ENCODE data around the gene THSD4.

THSD4 gene

DNA sequence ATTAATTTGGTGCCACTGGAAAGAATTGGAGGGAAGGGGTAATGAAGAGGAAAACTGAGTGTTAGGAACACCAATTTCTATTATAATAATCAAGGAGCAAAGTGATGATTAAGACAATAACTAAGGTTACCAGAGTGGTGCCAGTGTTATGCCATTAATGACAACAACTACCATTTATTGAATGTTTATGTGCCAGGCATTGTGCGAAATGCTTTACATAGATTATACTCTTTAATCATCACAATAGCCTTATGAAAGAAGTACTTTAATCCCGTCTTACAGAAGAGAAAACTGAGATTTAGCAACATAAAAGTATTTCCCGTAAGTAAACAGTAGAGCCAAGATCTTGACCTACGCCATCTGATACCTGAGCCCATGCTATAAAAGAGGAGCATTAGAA lies 507.8 kb downstream of the THSD4 start:
- in situ Hi-C loops (cut with MboI; ENCODE audit: low pct_unique_long_range_greater_than_20kb, low sequenced_read_pairs), result no loop called here
- no peak for DNase-seq

GRCh38 chr15:71626596-71627088 lies 511.4 kb downstream of the THSD4 start:
- DNase-seq, result no peak
- in situ Hi-C loops (cut with MboI; ENCODE audit: low pct_unique_long_range_greater_than_20kb, low sequenced_read_pairs), result no loop called here

GRCh38 chr15:71627188-71627587 lies 511.9 kb downstream of the THSD4 start:
- DNase-seq, result no peak
- in situ Hi-C loops (cut with MboI; ENCODE audit: low pct_unique_long_range_greater_than_20kb, low sequenced_read_pairs), result no loop called here

- DNase-seq, result no peak
- in situ Hi-C loops (cut with MboI; ENCODE audit: low pct_unique_long_range_greater_than_20kb, low sequenced_read_pairs), result no loop called here
Measured at GRCh38 chr15:71627604-71628003, 512.3 kb downstream of the THSD4 start.

DNA sequence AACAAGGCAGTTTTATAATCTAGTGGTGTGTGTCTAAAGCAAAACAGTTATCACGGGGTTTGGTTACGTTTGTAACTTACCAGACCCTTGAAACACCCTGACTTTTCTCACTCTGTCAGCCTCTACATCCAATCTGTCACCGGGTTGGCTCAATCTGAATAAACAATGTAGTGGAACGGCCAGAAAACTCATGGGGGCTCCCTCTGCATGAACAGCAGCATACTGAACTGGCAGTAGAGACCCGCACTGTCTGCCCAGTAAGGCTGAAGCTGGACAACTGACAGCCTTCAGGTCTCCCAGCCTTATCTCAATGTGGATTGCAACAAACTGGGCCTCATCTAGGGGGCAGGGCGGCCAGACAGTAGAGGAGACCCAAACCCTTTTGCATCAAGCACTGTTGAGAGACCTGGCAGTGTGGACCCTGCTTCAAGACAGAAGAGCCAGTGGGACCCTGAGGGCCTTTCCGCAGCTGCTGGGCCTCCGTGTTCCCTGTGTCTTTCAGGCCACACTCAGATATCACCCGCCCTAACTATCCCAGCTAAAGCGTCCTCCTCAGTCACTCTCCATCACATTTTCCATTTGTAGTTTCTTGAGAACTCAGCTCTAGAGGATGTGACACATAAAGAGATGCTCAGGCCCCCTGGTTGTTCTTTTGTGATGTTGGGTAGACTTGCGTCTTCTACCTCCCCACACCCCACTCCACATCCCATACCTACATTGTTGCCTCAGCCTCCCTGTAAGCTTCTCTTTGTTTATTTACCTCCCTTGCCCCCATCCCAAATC lies 513.9 kb downstream of the THSD4 start:
- in situ Hi-C loops (cut with MboI; ENCODE audit: low pct_unique_long_range_greater_than_20kb, low sequenced_read_pairs), result no loop called here
- no peak for DNase-seq

- in situ Hi-C loops (cut with MboI; ENCODE audit: low pct_unique_long_range_greater_than_20kb, low sequenced_read_pairs), result no loop called here
- DNase-seq, result no peak
Measured at GRCh38 chr15:71629781-71630474, 514.7 kb downstream of the THSD4 start.

GRCh38 chr15:71630475-71630809 lies 515.2 kb downstream of the THSD4 start:
- in situ Hi-C loops (cut with MboI; ENCODE audit: low pct_unique_long_range_greater_than_20kb, low sequenced_read_pairs), result no loop called here
- no peak for DNase-seq

- no peak for DNase-seq
- in situ Hi-C loops (cut with MboI; ENCODE audit: low pct_unique_long_range_greater_than_20kb, low sequenced_read_pairs), result no loop called here
Measured at GRCh38 chr15:71632576-71633195, 517.4 kb downstream of the THSD4 start.

- DNase-seq, result no peak
- in situ Hi-C loops (cut with MboI; ENCODE audit: low pct_unique_long_range_greater_than_20kb, low sequenced_read_pairs), result no loop called here
Measured at GRCh38 chr15:71634820-71635560, 519.7 kb downstream of the THSD4 start.

DNA sequence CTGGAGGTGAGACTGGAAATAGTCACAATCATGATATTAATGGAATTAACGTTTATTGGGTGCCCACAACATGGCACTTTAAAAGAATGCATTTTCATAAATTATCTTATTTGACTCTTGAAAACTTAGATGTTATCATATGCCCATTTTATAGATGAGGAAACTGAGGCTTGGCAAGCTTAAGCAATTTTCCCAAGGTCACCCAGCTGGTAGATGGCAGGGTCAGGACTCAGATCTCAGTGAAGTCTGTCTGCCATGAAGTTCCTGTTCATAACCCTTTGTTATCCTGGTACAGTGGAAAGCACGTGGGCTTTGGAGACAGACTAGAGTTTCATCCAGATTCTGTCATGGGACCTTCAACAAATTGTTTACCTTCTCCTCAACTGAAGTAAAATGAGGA lies 520.5 kb downstream of the THSD4 start:
- DNase-seq, result no peak
- in situ Hi-C loops (cut with MboI; ENCODE audit: low pct_unique_long_range_greater_than_20kb, low sequenced_read_pairs), result no loop called here

- DNase-seq, result no peak
- in situ Hi-C loops (cut with MboI; ENCODE audit: low pct_unique_long_range_greater_than_20kb, low sequenced_read_pairs), result no loop called here
Measured at GRCh38 chr15:71638876-71639275, 523.6 kb downstream of the THSD4 start.

DNA sequence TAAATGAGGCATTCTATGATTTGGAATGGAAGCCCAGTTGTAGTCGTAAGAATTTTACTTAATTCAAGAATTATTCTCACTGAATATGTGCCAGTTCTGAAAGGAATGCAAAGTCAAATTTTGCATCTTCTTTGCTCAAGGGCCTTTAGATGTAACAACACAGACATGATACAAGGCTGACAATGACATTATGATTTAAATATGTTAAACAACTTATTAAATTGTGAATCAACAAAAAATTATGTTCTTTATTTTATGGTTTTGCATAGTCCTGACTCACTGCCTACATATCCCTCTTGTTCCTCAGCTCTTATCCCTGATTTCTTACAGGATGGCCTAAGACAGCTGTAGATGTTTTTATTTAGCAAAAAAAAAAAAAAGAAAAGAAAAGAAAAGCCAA lies 524.2 kb downstream of the THSD4 start:
- in situ Hi-C loops (cut with MboI; ENCODE audit: low pct_unique_long_range_greater_than_20kb, low sequenced_read_pairs), result no loop called here
- DNase-seq, result no peak

DNA sequence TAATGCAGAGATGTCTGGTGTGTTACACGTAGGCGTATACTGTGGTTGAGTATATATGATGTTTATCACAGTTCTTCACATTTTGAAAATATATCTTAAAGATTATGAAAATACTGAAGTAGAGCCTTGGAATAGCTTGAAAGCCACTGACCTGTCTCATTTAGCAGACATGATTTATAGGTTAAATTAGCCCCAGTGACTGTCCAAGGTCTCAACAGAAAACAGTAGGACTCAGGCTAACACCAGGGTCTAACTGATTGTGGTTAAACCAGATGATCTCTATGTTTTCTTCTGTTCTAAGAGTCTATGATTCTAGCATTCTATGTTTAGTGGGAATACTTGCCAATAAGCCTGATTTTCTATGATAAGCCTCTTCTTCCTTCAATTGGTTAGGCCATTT lies 528.6 kb downstream of the THSD4 start:
- no peak for DNase-seq
- in situ Hi-C loops (cut with MboI; ENCODE audit: low pct_unique_long_range_greater_than_20kb, low sequenced_read_pairs), result no loop called here

DNA sequence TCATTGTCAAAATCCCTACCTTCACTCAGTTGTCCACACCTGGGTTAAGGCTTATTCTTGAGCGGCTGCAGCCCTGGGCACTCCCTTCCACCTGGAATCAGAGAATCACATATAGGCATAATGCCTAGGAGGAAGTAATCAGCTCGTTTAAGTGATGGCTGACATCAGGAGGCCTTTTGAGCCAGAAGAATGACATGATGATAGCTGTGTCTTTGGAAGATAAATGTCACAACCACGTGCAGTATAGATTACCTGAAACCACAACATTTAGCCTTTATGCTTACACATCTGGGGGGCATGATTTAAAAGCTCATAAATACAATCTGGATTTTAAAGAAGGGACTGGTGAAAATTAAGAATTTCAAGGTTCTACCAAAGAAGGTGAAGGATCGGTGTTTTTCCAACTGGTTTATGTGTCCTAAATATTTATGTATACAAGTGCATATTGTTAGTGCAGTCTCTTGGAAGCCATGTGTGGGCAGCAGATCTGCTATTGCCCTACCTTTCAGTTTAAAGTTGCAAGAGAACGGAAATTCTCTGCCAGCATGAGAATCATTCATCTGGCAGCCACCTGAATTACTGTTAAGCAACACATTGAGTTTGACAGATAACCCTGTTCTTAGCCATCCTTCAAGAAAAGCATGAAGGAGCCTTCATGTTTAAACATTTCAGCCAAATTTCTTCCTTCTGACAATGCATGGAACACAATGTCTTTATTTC lies 531.7 kb downstream of the THSD4 start:
- in situ Hi-C loops (cut with MboI; ENCODE audit: low pct_unique_long_range_greater_than_20kb, low sequenced_read_pairs), result no loop called here

DNA sequence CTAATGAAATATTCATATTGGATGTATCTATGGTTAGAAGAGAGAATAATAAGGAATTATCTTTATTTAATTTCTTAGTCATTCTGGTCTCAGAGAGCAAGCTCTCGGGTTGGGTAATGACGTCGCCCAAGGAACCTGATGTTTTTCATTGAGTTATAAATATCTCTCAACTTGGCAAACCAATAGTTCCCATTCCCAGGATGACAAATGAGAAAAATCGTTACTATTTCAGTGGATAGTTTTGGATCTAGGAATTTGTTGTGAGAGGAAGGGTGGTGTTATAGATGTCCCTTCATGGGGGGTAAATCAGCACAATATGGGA lies 532.2 kb downstream of the THSD4 start:
- DNase-seq, result no peak
- in situ Hi-C loops (cut with MboI; ENCODE audit: low pct_unique_long_range_greater_than_20kb, low sequenced_read_pairs), result no loop called here

More for the DNA sequence above, 531.7 kb downstream of the THSD4 start:
- no peak for DNase-seq

- no peak for DNase-seq
- in situ Hi-C loops (cut with MboI; ENCODE audit: low pct_unique_long_range_greater_than_20kb, low sequenced_read_pairs), result no loop called here
Measured at GRCh38 chr15:71648095-71648494, 532.8 kb downstream of the THSD4 start.

GRCh38 chr15:71649894-71650293 lies 534.6 kb downstream of the THSD4 start:
- in situ Hi-C loops (cut with MboI; ENCODE audit: low pct_unique_long_range_greater_than_20kb, low sequenced_read_pairs), result no loop called here
- DNase-seq, result no peak

DNA sequence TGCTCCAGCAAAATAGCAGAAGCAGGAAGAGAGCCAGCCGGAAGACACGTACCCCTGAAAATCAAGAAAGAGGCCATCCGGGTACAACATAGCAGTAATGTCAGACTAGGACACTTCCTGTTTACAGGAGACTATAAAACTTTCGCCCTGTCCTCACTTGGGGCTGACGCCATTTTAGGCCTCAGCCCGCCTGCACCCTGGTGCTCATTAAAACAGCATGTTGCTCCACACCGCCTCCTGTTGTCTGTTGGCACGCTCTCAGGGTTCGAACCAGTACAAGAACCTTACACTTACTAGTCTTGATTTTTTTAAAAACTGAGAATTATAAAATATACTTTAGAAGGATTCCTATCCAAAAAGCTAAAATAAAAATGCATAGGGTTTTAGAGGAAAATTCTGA lies 535.3 kb downstream of the THSD4 start:
- no peak for DNase-seq
- in situ Hi-C loops (cut with MboI; ENCODE audit: low pct_unique_long_range_greater_than_20kb, low sequenced_read_pairs), result no loop called here

DNA sequence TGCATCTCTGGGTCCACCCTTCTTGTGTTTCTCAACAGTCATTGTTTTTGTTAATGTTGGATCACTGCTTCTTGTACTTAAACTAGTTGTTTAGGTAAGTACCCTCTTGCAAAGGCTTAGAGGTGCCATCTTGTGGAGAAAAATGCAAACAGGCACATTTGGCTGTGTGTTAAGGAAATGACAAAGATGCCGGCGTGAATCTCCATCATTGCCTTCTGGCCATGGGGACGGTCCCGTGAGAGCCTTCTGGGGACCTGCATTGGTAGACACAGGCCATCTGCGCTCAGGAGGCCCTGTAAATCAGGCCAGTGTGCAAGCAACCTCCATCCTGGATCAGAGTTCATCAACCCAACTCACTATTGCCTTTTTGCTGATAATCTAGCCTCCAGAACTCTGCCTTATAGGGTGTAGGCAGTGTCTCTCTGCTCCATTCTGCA lies 536.5 kb downstream of the THSD4 start:
- peak; percentile 32 for DNase-seq
- in situ Hi-C loops (cut with MboI; ENCODE audit: low pct_unique_long_range_greater_than_20kb, low sequenced_read_pairs), result no loop called here

Data from KBM-7 (cell line).